ENCODE data around the gene KLHL40.

The KLHL40 gene, protein sequence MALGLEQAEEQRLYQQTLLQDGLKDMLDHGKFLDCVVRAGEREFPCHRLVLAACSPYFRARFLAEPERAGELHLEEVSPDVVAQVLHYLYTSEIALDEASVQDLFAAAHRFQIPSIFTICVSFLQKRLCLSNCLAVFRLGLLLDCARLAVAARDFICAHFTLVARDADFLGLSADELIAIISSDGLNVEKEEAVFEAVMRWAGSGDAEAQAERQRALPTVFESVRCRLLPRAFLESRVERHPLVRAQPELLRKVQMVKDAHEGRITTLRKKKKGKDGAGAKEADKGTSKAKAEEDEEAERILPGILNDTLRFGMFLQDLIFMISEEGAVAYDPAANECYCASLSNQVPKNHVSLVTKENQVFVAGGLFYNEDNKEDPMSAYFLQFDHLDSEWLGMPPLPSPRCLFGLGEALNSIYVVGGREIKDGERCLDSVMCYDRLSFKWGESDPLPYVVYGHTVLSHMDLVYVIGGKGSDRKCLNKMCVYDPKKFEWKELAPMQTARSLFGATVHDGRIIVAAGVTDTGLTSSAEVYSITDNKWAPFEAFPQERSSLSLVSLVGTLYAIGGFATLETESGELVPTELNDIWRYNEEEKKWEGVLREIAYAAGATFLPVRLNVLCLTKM

GRCh38 chr3:42685363-42685881 lies at the start of gene KLHL40:
TSS of gene KLHL40 (plus strand) at chr3:42685537. CDS start at chr3:42685619, 82 bp downstream.
- no peak for DNase-seq

- no peak for DNase-seq
Measured at GRCh38 chr3:42637001-42637400, 48.3 kb upstream of the KLHL40 start.

DNA sequence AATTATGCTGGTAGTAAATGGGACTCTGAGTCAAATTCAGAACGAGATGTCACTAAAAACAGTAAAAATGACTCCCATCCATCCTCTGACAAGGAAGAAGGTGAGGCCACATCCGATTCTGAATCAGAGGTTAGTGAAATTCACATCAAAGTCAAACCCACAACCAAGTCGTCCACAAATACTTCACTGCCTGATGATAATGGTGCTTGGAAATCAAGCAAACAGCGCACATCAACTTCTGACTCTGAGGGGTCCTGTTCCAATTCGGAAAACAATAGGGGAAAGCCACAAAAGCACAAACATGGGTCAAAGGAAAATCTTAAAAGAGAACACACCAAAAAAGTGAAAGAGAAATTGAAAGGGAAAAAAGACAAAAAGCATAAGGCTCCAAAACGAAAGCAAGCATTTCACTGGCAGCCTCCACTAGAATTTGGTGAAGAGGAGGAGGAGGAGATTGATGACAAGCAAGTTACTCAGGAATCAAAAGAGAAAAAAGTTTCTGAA lies 46.9 kb upstream of the KLHL40 start:
- no peak for DNase-seq

GRCh38 chr3:42639192-42639591 lies 46.1 kb upstream of the KLHL40 start:
- no peak for DNase-seq

- DNase-seq = no peak
Measured at GRCh38 chr3:42640129-42640528, 45.2 kb upstream of the KLHL40 start.

GRCh38 chr3:42640771-42641370 lies 44.5 kb upstream of the KLHL40 start:
- DNase-seq = no peak

- no peak for DNase-seq
Measured at GRCh38 chr3:42647821-42648459, 37.4 kb upstream of the KLHL40 start.

- no peak for DNase-seq
Measured at GRCh38 chr3:42649006-42649405, 36.3 kb upstream of the KLHL40 start.

DNA sequence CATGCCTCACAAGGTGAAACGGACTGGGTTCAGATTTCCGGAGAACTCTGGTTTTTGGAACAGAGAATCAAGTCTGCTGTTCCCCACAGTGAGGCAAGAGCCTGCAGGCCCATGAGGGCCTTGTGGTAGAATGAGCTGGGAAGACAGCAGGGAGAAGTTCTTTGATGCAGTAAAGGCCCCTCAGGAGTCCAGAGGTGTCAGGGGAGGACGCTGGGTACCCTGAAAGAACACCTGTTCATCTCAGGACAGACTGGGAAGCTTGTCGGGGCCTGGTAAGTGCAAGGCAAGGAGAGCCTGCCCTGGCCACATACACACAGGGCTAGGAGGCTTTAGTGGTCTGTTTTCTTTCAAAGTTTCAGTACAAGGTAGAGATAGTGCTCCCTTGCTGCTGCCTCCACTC lies 35.6 kb upstream of the KLHL40 start:
- DNase-seq = no peak

DNA sequence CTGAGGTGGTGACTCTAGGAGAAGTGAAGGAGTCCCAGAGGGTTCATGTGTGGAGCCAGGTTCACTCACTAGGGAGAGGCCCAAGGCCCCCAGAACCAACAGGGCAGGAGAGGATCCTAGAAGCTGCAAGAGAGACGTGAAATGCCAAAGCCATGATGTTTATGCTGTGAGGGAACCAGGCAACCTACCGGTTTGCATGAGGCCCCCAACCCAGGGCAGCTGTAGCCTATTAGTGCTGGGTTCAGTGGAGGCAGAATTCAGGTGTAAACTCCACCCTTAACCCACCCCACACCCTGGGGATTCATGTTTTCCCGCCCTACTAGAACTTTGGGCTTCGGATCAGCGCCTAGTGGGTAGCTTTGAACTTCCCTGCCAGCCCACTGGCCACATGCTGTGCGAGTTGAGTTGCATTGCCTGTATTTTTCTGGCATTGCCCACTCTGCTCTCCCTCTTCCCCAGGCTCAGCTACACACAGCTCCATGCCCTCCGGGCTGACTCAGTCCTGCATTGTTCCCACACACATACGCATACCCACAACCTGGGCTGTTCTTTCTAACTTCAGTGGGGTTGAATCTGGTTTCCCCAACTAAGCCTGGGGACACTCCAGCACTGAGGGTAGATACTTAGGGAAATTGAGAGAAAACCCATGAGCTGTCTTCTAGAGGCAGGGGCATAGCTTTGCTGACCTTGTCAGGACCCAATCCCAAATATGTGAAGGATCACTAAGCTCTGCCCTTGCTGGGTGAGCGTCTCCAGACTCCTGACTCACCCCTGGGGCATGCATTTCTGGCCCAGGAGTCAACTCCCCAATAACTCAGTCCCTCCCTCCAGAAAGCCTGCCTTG lies 33.9 kb upstream of the KLHL40 start:
- no peak for DNase-seq

GRCh38 chr3:42652251-42652610 lies 33.1 kb upstream of the KLHL40 start:
- DNase-seq = no peak

GRCh38 chr3:42652611-42653302 lies 32.6 kb upstream of the KLHL40 start:
- DNase-seq = no peak

GRCh38 chr3:42653303-42653559 lies 32.1 kb upstream of the KLHL40 start:
- DNase-seq = no peak

DNA sequence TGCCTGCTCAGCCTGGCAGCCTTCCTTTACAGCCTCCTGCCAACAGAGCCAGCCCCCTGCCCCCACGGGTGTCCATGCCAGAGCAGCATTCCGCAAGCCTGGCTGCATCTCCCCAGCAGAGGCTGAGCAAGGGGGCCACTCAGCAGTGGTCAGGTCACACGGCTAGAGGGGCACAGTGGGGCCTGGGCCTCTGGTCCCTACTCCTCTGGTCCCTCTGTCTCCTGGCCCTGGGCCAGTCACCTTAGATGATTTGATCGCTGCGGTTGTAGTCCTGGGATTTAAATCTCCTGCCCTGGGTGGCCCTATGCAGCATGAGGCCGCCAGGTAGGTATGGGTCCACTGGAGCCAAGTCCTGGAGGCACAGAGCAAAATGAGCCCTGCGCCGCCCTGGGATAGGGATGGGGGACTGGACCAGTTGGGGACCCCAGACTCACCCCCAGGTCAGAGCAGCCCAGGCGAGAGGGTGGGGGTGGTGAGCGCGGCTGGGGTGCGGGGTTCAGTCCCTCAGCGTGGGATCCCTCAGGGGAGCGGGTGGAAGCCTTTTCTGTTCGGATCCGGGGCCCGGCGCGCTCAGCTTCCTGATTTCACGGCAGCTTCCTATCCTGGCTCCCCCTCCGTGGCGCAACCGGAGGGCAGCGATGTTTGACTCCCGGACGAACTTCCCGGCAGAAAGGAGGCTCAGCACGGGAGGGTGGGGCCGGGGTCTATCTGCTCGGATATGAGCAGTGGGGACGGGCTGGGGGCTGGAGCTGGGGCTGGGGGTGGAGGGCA lies 31.6 kb upstream of the KLHL40 start, which contains the start of gene ZBTB47:
ZBTB47 (plus strand) TSS at position 138 of the 771 bp plus-strand sequence. CDS start 4,659 bp downstream, outside the sequence.
- DNase-seq = no peak

- DNase-seq = no peak
Measured at GRCh38 chr3:42654331-42655201, 30.8 kb upstream of the KLHL40 start.

DNA sequence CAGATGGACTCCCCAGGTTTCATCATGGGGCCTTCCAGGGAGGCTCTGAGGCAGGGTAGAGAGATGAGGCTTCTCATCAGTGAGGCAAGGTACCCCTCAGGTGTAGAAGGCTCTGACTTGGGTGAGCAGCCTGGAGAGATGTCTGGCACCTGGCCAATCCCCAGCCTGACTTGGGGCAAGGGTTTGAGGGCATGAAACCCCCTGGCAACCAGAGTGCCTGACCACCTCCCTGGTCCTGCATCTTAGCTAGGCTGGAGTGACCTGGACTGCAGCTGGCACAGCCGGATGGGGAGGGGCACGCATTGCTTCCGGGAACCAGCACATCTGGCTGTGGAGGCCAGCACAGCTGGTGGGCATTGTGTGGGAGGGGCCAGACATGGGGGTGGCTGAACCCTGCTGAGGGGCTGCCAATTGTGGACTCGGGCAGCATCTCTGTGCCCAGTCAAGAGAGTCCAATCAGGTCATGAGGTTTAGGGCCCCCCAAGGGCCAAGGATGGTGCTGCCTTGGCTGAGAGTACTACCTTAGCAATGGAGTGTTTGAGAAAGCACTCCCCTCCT lies 29.9 kb upstream of the KLHL40 start:
- no peak for DNase-seq

DNA sequence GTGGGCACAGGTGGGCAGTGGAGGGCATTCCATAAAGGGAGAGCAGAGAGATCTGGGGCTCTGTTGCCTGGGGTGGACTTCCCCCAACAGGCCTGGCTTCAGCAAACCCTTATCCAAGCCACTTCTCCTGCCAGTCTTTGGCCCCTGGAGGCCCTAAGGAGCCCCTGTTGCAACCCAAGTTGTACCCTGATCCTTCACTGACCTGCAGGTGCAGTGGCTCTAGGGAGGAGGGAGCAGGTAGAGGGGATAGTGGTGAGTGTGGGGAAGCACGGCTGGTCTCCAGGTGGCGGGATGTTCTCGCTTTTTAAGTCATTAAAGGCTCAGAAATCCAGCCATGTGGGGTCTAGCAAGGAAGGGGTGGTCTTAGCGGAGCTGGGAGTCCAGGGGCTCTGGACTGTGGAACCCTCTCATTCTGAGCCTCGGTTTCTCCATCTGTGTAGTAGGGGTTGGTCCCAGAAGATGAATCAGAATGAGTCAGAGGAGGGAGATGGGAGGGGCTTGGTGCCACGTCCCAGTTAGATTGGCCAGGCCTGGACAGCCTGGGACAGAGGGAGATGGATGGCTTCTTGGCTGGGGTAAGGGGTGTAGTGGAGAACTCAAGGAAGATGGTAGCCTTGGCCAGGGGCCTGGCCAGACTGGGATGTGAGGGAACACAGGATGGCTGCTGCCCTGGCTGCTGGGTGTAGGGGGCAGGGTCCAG lies 29.2 kb upstream of the KLHL40 start:
- DNase-seq = no peak

GRCh38 chr3:42656680-42657610 lies 28.4 kb upstream of the KLHL40 start:
- DNase-seq = no peak

Measured in NCI-H748 treated with DMSO at 0.1 percent for 48 hours (cell line).